HG02759 (cell line): ENCODE measurements around the gene SRRM5.
"Not testable (repeated sequence)": the region's sequence is repeated elsewhere in the genome, so short reads cannot be mapped to it uniquely, and the experiment has no call there.

Experiments used
- ATAC-seq: cut with Tn5 transposase; IDR thresholded peaks from one replicate; pipeline ENCODE4 v1.9.1; 2021; ENCODE audit warnings: mild to moderate bottlenecking, moderate library complexity; ENCODE audit not compliant: unreplicated experiment

Gene SRRM5

GRCh38 chr19:43636121-43636683, 24.3 kb downstream of the SRRM5 start:
- no peak for ATAC-seq

- no peak for ATAC-seq
These were observed 26.5 kb downstream of the SRRM5 start for GRCh38 chr19:43638214-43638994.

- no peak for ATAC-seq
These were observed 27.2 kb downstream of the SRRM5 start for GRCh38 chr19:43638995-43639518.

- no peak for ATAC-seq
These were observed 27.9 kb downstream of the SRRM5 start, which contains the start of gene CADM4 for GRCh38 chr19:43639519-43640423. Gene CADM4 (minus strand): TSS chr19:43639850. CDS start chr19:43639790, 60 bp downstream.

- ATAC-seq: no peak
These were observed 28.5 kb downstream of the SRRM5 start for GRCh38 chr19:43640424-43640757.

GRCh38 chr19:43641333-43641732, 29.4 kb downstream of the SRRM5 start:
- no peak for ATAC-seq

- ATAC-seq: no peak
These were observed 30.6 kb downstream of the SRRM5 start for GRCh38 chr19:43642531-43642930.

GRCh38 chr19:43643326-43643725, 31.4 kb downstream of the SRRM5 start:
- no peak for ATAC-seq

GRCh38 chr19:43644181-43644580, 32.3 kb downstream of the SRRM5 start:
- ATAC-seq: no peak

GRCh38 chr19:43648633-43649032, 36.7 kb downstream of the SRRM5 start:
- no peak for ATAC-seq

GRCh38 chr19:43649514-43649913, 37.6 kb downstream of the SRRM5 start:
- ATAC-seq: no peak

GRCh38 chr19:43650276-43650675, 38.4 kb downstream of the SRRM5 start:
- ATAC-seq: not testable (repeated sequence)

GRCh38 chr19:43651758-43652545, 40.1 kb downstream of the SRRM5 start:
- no peak for ATAC-seq

GRCh38 chr19:43652546-43652874, 40.6 kb downstream of the SRRM5 start:
- ATAC-seq: no peak

GRCh38 chr19:43656436-43656835, 44.5 kb downstream of the SRRM5 start:
- no peak for ATAC-seq

- no peak for ATAC-seq
These were observed 46.1 kb downstream of the SRRM5 start for GRCh38 chr19:43658001-43658400.

GRCh38 chr19:43658494-43658893, 46.6 kb downstream of the SRRM5 start:
- no peak for ATAC-seq

GRCh38 chr19:43660301-43660970, 48.5 kb downstream of the SRRM5 start:
- no peak for ATAC-seq

GRCh38 chr19:43660971-43661360, 49.1 kb downstream of the SRRM5 start:
- no peak for ATAC-seq

GRCh38 chr19:43662487-43662886, 50.6 kb downstream of the SRRM5 start:
- no peak for ATAC-seq
